H1 (cell line): Measurements from ENCODE around the gene SLX4. TPM values are rescaled to one million over a fixed set of nuclear protein-coding genes. Genes with fewer than 3 reads are reported as not detected.
A peak's percentile ranks its signal among the peaks of the same experiment; 100 is the strongest.

Experiments
- CTCF ChIA-PET: fragments of 300-600 bp; sonication (Branson Sonifier 250); formaldehyde crosslinking; loops from one replicate; lab custom pipeline; 2021; ENCODE audit not compliant: partially characterized antibody; lab: Charles Lee
- POLR2A ChIA-PET: fragments of 300-600 bp; sonication (Branson Sonifier 250); formaldehyde crosslinking; loops from one replicate; lab custom pipeline; 2021; ENCODE audit warnings: inconsistent platforms; ENCODE audit not compliant: partially characterized antibody; lab: Charles Lee
- DNase-seq, 2 experiments: peaks; one replicate each; pipeline versions ENCODE4 v3.0.0 to v3.0.0-alpha.2; 2010 to 2022; ENCODE audit warnings: low spot score in 2 of 2, low read depth in 1 of 2, mixed read lengths in 1 of 2
- FAIRE-seq: peaks from 2 replicates; lab custom pipeline; 2011; peaks lifted over from hg19 to GRCh38; lab: Jason Lieb, UNC
- H2AFZ ChIP-seq: 2 replicates; pipeline ENCODE4 v1.8.1; 2012; ENCODE audit warnings: low read length, inconsistent platforms
- H2AK5ac ChIP-seq: 2 replicates; pipeline ENCODE4 v1.6.1; 2013; ENCODE audit warnings: low read depth, low read length
- H2BK120ac ChIP-seq: replicated peaks from 2 replicates; pipeline ENCODE3; 2013; ENCODE audit warnings: low read depth, low read length, inconsistent platforms
- H2BK12ac ChIP-seq: 2 replicates; pipeline ENCODE4 v1.6.1; 2013; ENCODE audit warnings: low read depth, low read length
- H2BK15ac ChIP-seq: 2 replicates; pipeline ENCODE4 v1.6.1; 2013; ENCODE audit warnings: low read length
- H2BK20ac ChIP-seq: 2 replicates; pipeline ENCODE4 v1.6.1; 2013; ENCODE audit warnings: low read length
- H2BK5ac ChIP-seq: 2 replicates; pipeline ENCODE4 v1.6.1; 2013; ENCODE audit warnings: low read depth, low read length
- H3K14ac ChIP-seq: 2 replicates; pipeline ENCODE4 v1.6.1; 2013; ENCODE audit warnings: inconsistent platforms; ENCODE audit not compliant: insufficient read length
- H3K18ac ChIP-seq: 2 replicates; pipeline ENCODE4 v1.6.1; 2013; ENCODE audit warnings: low read length; ENCODE audit errors: extremely low read depth
- H3K23ac ChIP-seq: 2 replicates; pipeline ENCODE4 v1.6.1; 2013; ENCODE audit warnings: inconsistent platforms; ENCODE audit not compliant: insufficient read length
- H3K23me2 ChIP-seq: 2 replicates; pipeline ENCODE4 v1.6.1; 2013; ENCODE audit warnings: low read depth, low read length
- H3K27ac ChIP-seq: 2 replicates; pipeline ENCODE4 v1.6.1; 2011; ENCODE audit warnings: low read depth, low read length, inconsistent platforms
- H3K27me3 ChIP-seq, 4 experiments: replicated peaks in 1 of 4; 1 replicate in 1 of 4; 2 replicates in 3 of 4; pipeline versions ENCODE4 v1.6.1 to v1.8.1; 2011 to 2013; ENCODE audit warnings: low read length in 3 of 4, mild to moderate bottlenecking in 3 of 4, inconsistent platforms in 2 of 4, mixed read lengths in 2 of 4, moderate library complexity in 1 of 4; ENCODE audit not compliant: control insufficient read depth in 3 of 4, insufficient read depth in 3 of 4; ENCODE audit errors: extremely low read depth in 1 of 4
- H3K36me3 ChIP-seq, 4 experiments: 2 replicates each; pipeline versions ENCODE4 v1.6.1 to v1.8.1; 2011 to 2013; ENCODE audit warnings: mild to moderate bottlenecking in 4 of 4, low read length in 3 of 4, moderate library complexity in 2 of 4, control low read depth in 1 of 4, inconsistent platforms in 1 of 4; ENCODE audit not compliant: insufficient read depth in 4 of 4, control insufficient read depth in 2 of 4
- H3K4ac ChIP-seq: replicated peaks from 2 replicates; pipeline ENCODE3; 2013; ENCODE audit warnings: low read length, low read depth, mixed read lengths, inconsistent platforms; ENCODE audit not compliant: insufficient read length
- H3K4me1 ChIP-seq, 4 experiments: replicated peaks in 1 of 4; 1 replicate in 1 of 4; 2 replicates in 3 of 4; pipeline versions ENCODE4 v1.6.1 to v1.8.1; 2011 to 2013; ENCODE audit warnings: low read length in 3 of 4, inconsistent platforms in 2 of 4, mixed read lengths in 1 of 4; ENCODE audit not compliant: insufficient read depth in 4 of 4, control insufficient read depth in 3 of 4
- H3K4me2 ChIP-seq, 2 experiments: 2 replicates each; pipeline versions ENCODE4 v1.6.1 to v1.8.1; 2011 to 2013; ENCODE audit warnings: low read depth in 2 of 2, low read length in 2 of 2, control low read depth in 1 of 2, inconsistent platforms in 1 of 2, mild to moderate bottlenecking in 1 of 2; ENCODE audit not compliant: insufficient read depth in 1 of 2
- H3K4me3 ChIP-seq, 4 experiments: fragments of 200-600, 300-600 bp in 1 of 4; sonication (generic), shearing (Covaris generic), sonication (Bioruptor Twin) in 1 of 4; 2 replicates each; pipeline versions ENCODE4 v1.5.1 to v1.8.1; 2011 to 2016; ENCODE audit warnings: low read length in 4 of 4, low read depth in 3 of 4, control low read depth in 2 of 4, inconsistent platforms in 2 of 4, mild to moderate bottlenecking in 2 of 4, mixed read lengths in 1 of 4, moderate library complexity in 1 of 4; ENCODE audit not compliant: insufficient read depth in 2 of 4; ENCODE audit errors: extremely low read depth in 1 of 4
- H3K56ac ChIP-seq: replicated peaks from 2 replicates; pipeline ENCODE3; 2013; ENCODE audit warnings: low read depth, mild to moderate bottlenecking, mixed read lengths, low read length, inconsistent platforms; ENCODE audit not compliant: insufficient read length
- H3K79me1 ChIP-seq: 2 replicates; pipeline ENCODE4 v1.6.1; 2013; ENCODE audit warnings: low read depth, low read length, control low read depth
- H3K79me2 ChIP-seq, 2 experiments: 2 replicates each; pipeline versions ENCODE4 v1.6.1 to v1.8.1; 2012 to 2013; ENCODE audit warnings: low read length in 2 of 2, mild to moderate bottlenecking in 2 of 2, inconsistent platforms in 1 of 2; ENCODE audit not compliant: insufficient read depth in 2 of 2, control insufficient read depth in 1 of 2
- H3K9ac ChIP-seq, 4 experiments: replicated peaks in 1 of 4; 1 replicate in 1 of 4; 2 replicates in 3 of 4; pipeline versions ENCODE4 v1.6.1 to v1.8.1; 2011 to 2013; ENCODE audit warnings: low read depth in 3 of 4, low read length in 3 of 4, control low read depth in 2 of 4, mild to moderate bottlenecking in 2 of 4, moderate library complexity in 2 of 4, inconsistent platforms in 1 of 4; ENCODE audit errors: extremely low read depth in 1 of 4
- H3K9me3 ChIP-seq, 2 experiments: 2 replicates each; pipeline versions ENCODE4 v1.6.1 to v1.8.1; 2012 to 2013; ENCODE audit warnings: mild to moderate bottlenecking in 2 of 2, moderate library complexity in 2 of 2, control low read depth in 1 of 2, inconsistent platforms in 1 of 2, low read depth in 1 of 2, low read length in 1 of 2, mixed read lengths in 1 of 2; ENCODE audit not compliant: insufficient read depth in 2 of 2
- H4K20me1 ChIP-seq, 2 experiments: replicated peaks in 1 of 2; 2 replicates each; pipeline versions ENCODE3 to v1.8.1; 2011 to 2013; ENCODE audit warnings: inconsistent platforms in 2 of 2, low read length in 2 of 2, mild to moderate bottlenecking in 1 of 2; ENCODE audit not compliant: insufficient read depth in 2 of 2, control insufficient read depth in 1 of 2
- H4K5ac ChIP-seq: 2 replicates; pipeline ENCODE4 v1.6.1; 2013; ENCODE audit warnings: low read length, low read depth, mixed read lengths, inconsistent platforms; ENCODE audit not compliant: insufficient read length
- H4K8ac ChIP-seq: 2 replicates; pipeline ENCODE4 v1.8.0; 2013; ENCODE audit warnings: mild to moderate bottlenecking, moderate library complexity, low read length, inconsistent platforms; ENCODE audit not compliant: insufficient read depth; ENCODE audit errors: extremely low read depth
- H4K91ac ChIP-seq: replicated peaks from 2 replicates; pipeline ENCODE3; 2013; ENCODE audit warnings: low read length, mixed read lengths, inconsistent platforms; ENCODE audit not compliant: insufficient read length
- CBX5 ChIP-seq: fragments of 300-800, 300-1000 bp; sonication (generic); IDR thresholded peaks from 2 replicates; pipeline ENCODE4 v1.7.1; 2016; ENCODE audit warnings: antibody characterized with exemption, low read length, low read depth
- CHD1 ChIP-seq: IDR thresholded peaks from 2 replicates; pipeline ENCODE4 v1.6.1; 2012; ENCODE audit warnings: low read depth, low read length, improper control_type of control experiment
- CHD2 ChIP-seq: IDR thresholded peaks from 2 replicates; pipeline ENCODE4 v1.6.1; 2012; ENCODE audit warnings: low read length, improper control_type of control experiment
- CREB1 ChIP-seq: IDR thresholded peaks from 2 replicates; pipeline ENCODE4 v1.6.1; 2012; ENCODE audit warnings: inconsistent platforms
- HDAC6 ChIP-seq: IDR thresholded peaks from one replicate; pipeline ENCODE4 v1.7.1; 2012; ENCODE audit warnings: low read depth, mild to moderate bottlenecking, inconsistent platforms, low read length, moderate library complexity
- JUN ChIP-seq: IDR thresholded peaks from 2 replicates; pipeline ENCODE4 v1.6.1; 2011; ENCODE audit warnings: low read depth, mild to moderate bottlenecking, improper control_type of control experiment, low read length
- KDM4A ChIP-seq: IDR thresholded peaks from one replicate; pipeline ENCODE4 v1.7.1; 2012; ENCODE audit warnings: low read depth, mild to moderate bottlenecking, moderate library complexity, low read length, inconsistent platforms; ENCODE audit not compliant: severe bottlenecking
- POLR2A ChIP-seq, 2 experiments: IDR thresholded peaks; 1 replicate in 1 of 2; 2 replicates in 1 of 2; pipeline ENCODE4 v1.6.1; 2011; ENCODE audit warnings: low read depth in 2 of 2, low read length in 2 of 2, mild to moderate bottlenecking in 2 of 2; ENCODE audit errors: control extremely low read depth in 1 of 2
- RBBP5 ChIP-seq: IDR thresholded peaks from 2 replicates; pipeline ENCODE4 v1.7.1; 2012; ENCODE audit warnings: low read depth, mild to moderate bottlenecking, inconsistent platforms, low read length, moderate library complexity, borderline replicate concordance
- SIN3A ChIP-seq, 2 experiments: IDR thresholded peaks in 1 of 2; conservative IDR thresholded peaks in 1 of 2; 2 replicates each; pipeline ENCODE4 v1.6.1; 2011 to 2012; ENCODE audit warnings: low read length in 2 of 2, improper control_type of control experiment in 1 of 2, low read depth in 1 of 2, mild to moderate bottlenecking in 1 of 2
- SIX5 ChIP-seq: IDR thresholded peaks from 2 replicates; pipeline ENCODE4 v1.6.1; 2011; ENCODE audit warnings: mild to moderate bottlenecking, low read depth, low read length
- SP4 ChIP-seq: IDR thresholded peaks from 2 replicates; pipeline ENCODE4 v1.6.1; 2012; ENCODE audit warnings: low read length, inconsistent platforms
- SRF ChIP-seq: IDR thresholded peaks from 2 replicates; pipeline ENCODE4 v1.6.1; 2011; ENCODE audit warnings: mild to moderate bottlenecking, low read depth, low read length, moderate library complexity
- TCF12 ChIP-seq: IDR thresholded peaks from 2 replicates; pipeline ENCODE4 v1.6.1; 2011; ENCODE audit warnings: low read depth, mild to moderate bottlenecking, low read length
- WGBS, 2 experiments: shearing (Covaris generic) in 1 of 2; methylation state at CpG; one replicate each; pipeline versions ENCODE4 v1.1.6 to v1.1.7; 2013 to 2015; ENCODE audit warnings: low lambda C conversion rate in 2 of 2, mixed read lengths in 2 of 2, inconsistent platforms in 1 of 2, low coverage in 1 of 2, missing lambda C conversion rate in 1 of 2; ENCODE audit not compliant: insufficient replicate concordance in 2 of 2, insufficient coverage in 1 of 2, insufficient read length in 1 of 2; ENCODE audit errors: extremely low coverage in 1 of 2, missing lambda C conversion rate in 1 of 2; 5-methylcytosine and 5-hydroxymethylcytosine counted together
- polyA plus RNA-seq, 7 experiments: library from polyadenylated mRNA; depleted of rRNA in 3 of 7; stranded (reverse) in 5 of 7; unstranded in 2 of 7; fragments of >200 nt in 5 of 7; fragments of 200-250 nt in 2 of 7; gene quantifications; 1 replicate in 5 of 7; 2 replicates in 1 of 7; 4 replicates in 1 of 7; pipeline versions ENCODE4 v1.2.1 to v1.2.3, GENCODE V29; 2011 to 2013; ENCODE audit warnings: missing spikeins in 2 of 7, mixed read lengths in 2 of 7
- total RNA-seq: library from RNA; stranded (reverse); fragmentation: NEBNext Ultra II Directional; extraction: Animal tissue kit (Norgen Biotek cat#: 25700); gene quantifications from 2 replicates; pipeline ENCODE4 v1.2.1, GENCODE V29; 2021
- TF ChIP-seq, protein P1 (sequence below): IDR thresholded peaks from 2 replicates; pipeline ENCODE4 v1.6.1; 2011; ENCODE audit warnings: low read length, improper control_type of control experiment

Gene SLX4
- total and polyA plus RNA-seq, 2 of the 8 experiments (the other 6 are each of a cell fraction or from before 2014, with no cell fraction given), result 4.4 to 11.4 TPM

DNA sequence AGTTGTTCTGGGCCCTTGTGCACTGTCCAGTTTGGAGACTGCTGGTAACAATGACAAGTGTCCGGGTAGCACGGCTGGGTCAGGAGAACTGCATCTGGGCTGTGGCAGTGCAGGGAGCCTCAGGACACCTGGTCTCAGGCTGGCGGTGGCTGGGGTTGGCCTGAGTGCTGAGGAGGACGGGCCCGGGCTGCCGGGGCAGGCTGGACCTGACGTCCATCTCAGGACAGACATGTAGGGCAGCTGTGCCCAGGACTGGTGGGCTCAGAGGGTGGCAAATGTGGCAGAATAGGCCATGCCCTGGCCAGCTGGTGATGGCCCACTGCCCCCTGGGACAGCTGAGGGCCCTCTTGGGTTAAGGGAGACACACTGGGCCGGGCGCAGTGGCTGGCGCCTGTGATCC is 30.0 kb downstream of the SLX4 start:
- WGBS, 2 experiments, result 95% methylated on average over 10 of the region's 10 CpGs; no CpG with 5 or more reads in 1 of the 2 experiments
- no peak for TF ChIP-seq SRF
- no peak for TF ChIP-seq RBBP5
- no peak for TF ChIP-seq HDAC6
- no peak for TF ChIP-seq JUN
- TF ChIP-seq CHD2, result no peak
- TF ChIP-seq CHD1, result no peak
- no peak for TF ChIP-seq SP4
- no peak for TF ChIP-seq SIX5
- no peak for TF ChIP-seq TCF12
- TF ChIP-seq SIN3A (conservative IDR thresholded peaks at IDR 0.05 in 1 of 2, IDR thresholded peaks at IDR 0.05 in 1 of 2; ENCODE audit: low read depth in 1 of 2, low read length in 2 of 2), result no peak
- TF ChIP-seq POLR2A (IDR thresholded peaks at IDR 0.05; ENCODE audit: control extremely low read depth in 1 of 2, low read depth in 2 of 2, low read length in 2 of 2), result no peak
- TF ChIP-seq CBX5, result no peak
- no peak for TF ChIP-seq KDM4A
- no peak for TF ChIP-seq CREB1
- TF ChIP-seq, protein P1, sequence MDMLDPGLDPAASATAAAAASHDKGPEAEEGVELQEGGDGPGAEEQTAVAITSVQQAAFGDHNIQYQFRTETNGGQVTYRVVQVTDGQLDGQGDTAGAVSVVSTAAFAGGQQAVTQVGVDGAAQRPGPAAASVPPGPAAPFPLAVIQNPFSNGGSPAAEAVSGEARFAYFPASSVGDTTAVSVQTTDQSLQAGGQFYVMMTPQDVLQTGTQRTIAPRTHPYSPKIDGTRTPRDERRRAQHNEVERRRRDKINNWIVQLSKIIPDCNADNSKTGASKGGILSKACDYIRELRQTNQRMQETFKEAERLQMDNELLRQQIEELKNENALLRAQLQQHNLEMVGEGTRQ, result no peak

More for the DNA sequence above, 30.0 kb downstream of the SLX4 start:
- Histone ChIP-seq H3K23me2 (no peaks in the 10 kb centered on the region; the same call in 1 of the 2 replicates), H4K91ac (no peak overlapping the region), H3K4me2 (no peak overlapping the region), H3K18ac (no peak overlapping the region), H2BK15ac (no peak overlapping the region), H3K27ac (no peak overlapping the region), H2AK5ac (no peak overlapping the region), H3K4ac (no peak overlapping the region), H2AFZ (no peak overlapping the region), H3K23ac (no peak overlapping the region), H3K79me1 (no peaks in the 10 kb centered on the region), H2BK5ac (no peak overlapping the region), H2BK120ac (no peak overlapping the region), H2BK20ac (no peak overlapping the region), H3K4me1 (peaks cover 0 to 9% (median 7%) of the 10 kb centered on the region in 4 experiments; a peak in 6 of 7 replicates), H3K9ac (no peak overlapping the region), H3K14ac (no peak overlapping the region), H3K36me3 (peaks cover 0 to 10% (median 3%) of the 10 kb centered on the region in 4 experiments; a peak in 2 of 8 replicates), H4K8ac (0 out of 2 replicates have a peak overlapping the region, but pooled peaks have one; percentile 40), H3K79me2 (no peaks in the 10 kb centered on the region), H4K20me1 (peaks cover 0 to 2% of the 10 kb centered on the region in 2 experiments), H3K4me3 (no peak overlapping the region), H3K27me3 (no peaks in the 10 kb centered on the region), H3K9me3 (no peaks in the 10 kb centered on the region), H2BK12ac (no peak overlapping the region), H4K5ac (no peak overlapping the region), H3K56ac (no peak overlapping the region)
- DNase-seq (no peak), FAIRE-seq (no peak)
- POLR2A ChIA-PET, result interaction anchor here (0.6 kb wide), 1 partner anchor 329 kb away, joined by 5 read pairs; no protein-coding TSS in a partner anchor
- CTCF ChIA-PET, result interaction anchor here (0.7 to 1.6 kb wide), 2 partner anchors 23 to 34 kb away, joined by 3 read pairs; no protein-coding TSS in a partner anchor
